ENCODE measurements around the gene PRRG1.

PRRG1 gene

GRCh38 chrX:37434362-37434761 is 85.2 kb downstream of the PRRG1 start:
- Histone ChIP-seq H3K36me3 (ENCODE audit: control insufficient read depth, insufficient read depth, low read length) (no peaks in the 10 kb centered on the region), H2AFZ (no peak overlapping the region), H3K4me1 (no peaks in the 10 kb centered on the region), H3K27ac (no peak overlapping the region), H3K27me3 (ENCODE audit: control insufficient read depth, insufficient read depth, low read length) (no peaks in the 10 kb centered on the region), H3K9me3 (ENCODE audit: control insufficient read depth, low read length) (no peaks in the 10 kb centered on the region), H3K4me3 (ENCODE audit: low read depth, low read length) (no peak overlapping the region), H3K4me2 (ENCODE audit: low read length) (no peak overlapping the region), H3K79me2 (no peaks in the 10 kb centered on the region), H3K9ac (no peak overlapping the region)
- TF ChIP-seq, protein P1, sequence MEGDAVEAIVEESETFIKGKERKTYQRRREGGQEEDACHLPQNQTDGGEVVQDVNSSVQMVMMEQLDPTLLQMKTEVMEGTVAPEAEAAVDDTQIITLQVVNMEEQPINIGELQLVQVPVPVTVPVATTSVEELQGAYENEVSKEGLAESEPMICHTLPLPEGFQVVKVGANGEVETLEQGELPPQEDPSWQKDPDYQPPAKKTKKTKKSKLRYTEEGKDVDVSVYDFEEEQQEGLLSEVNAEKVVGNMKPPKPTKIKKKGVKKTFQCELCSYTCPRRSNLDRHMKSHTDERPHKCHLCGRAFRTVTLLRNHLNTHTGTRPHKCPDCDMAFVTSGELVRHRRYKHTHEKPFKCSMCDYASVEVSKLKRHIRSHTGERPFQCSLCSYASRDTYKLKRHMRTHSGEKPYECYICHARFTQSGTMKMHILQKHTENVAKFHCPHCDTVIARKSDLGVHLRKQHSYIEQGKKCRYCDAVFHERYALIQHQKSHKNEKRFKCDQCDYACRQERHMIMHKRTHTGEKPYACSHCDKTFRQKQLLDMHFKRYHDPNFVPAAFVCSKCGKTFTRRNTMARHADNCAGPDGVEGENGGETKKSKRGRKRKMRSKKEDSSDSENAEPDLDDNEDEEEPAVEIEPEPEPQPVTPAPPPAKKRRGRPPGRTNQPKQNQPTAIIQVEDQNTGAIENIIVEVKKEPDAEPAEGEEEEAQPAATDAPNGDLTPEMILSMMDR (IDR thresholded peaks at IDR 0.05) = no peak

DNA sequence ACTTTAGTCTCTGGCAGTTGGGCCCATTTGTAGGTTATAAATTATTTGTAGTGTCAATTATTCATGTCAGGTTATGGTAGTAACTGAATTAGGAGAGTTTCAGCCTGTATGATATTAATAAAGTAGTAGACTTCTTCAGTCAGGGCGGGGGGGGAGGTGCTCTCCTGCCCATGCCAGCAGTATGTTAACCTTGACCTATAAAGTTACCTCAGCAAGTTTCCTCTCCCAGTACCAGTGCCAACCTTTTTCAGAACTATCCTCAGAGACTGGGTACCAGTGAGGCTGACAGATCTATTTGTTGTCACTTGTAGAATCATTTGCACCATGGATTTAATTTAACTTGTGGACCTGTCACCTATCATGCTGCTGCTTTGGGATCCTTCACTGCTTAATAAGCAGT is 88.0 kb downstream of the PRRG1 start:
- Histone ChIP-seq H3K9ac (no peak overlapping the region), H3K27ac (no peak overlapping the region), H3K36me3 (ENCODE audit: control insufficient read depth, insufficient read depth, low read length) (no peaks in the 10 kb centered on the region), H3K27me3 (ENCODE audit: control insufficient read depth, insufficient read depth, low read length) (no peaks in the 10 kb centered on the region), H3K4me2 (ENCODE audit: low read length) (no peak overlapping the region), H3K4me1 (no peaks in the 10 kb centered on the region), H3K79me2 (no peaks in the 10 kb centered on the region), H2AFZ (no peak overlapping the region), H3K4me3 (ENCODE audit: low read depth, low read length) (no peak overlapping the region), H3K9me3 (ENCODE audit: control insufficient read depth, low read length) (no peaks in the 10 kb centered on the region)
- TF ChIP-seq, protein P1 (IDR thresholded peaks at IDR 0.05) = no peak

DNA sequence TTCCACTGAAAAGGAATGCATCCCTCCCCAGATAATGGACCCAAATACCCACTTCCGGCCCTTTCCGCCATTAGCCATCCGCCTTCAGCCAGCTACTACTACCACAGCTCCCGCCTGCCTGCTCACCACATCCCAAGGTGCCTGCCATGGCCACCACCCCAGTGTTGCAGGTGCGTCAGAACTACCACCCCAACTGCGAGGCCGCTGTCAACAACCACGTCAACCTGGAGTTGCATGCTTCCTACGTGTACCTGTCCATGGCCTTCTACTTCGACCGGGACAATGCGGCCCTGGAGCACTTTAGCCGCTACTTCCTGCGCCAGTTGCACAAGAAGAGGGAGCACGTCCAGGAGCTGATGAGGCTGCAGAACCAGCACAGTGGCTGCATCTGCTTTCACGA is 92.2 kb downstream of the PRRG1 start:
- H3K27ac ChIP-seq = no peak overlapping the region
- no peak overlapping the region for H3K4me3 ChIP-seq (ENCODE audit: low read depth, low read length)
- no peaks in the 10 kb centered on the region for H3K4me1 ChIP-seq
- no peak overlapping the region for H3K9ac ChIP-seq
- no peaks in the 10 kb centered on the region for H3K79me2 ChIP-seq
- TF ChIP-seq, protein P1 (IDR thresholded peaks at IDR 0.05) = no peak
- no peak overlapping the region for H3K4me2 ChIP-seq (ENCODE audit: low read length)
- no peaks in the 10 kb centered on the region for H3K9me3 ChIP-seq (ENCODE audit: control insufficient read depth, low read length)
- H3K36me3 ChIP-seq (ENCODE audit: control insufficient read depth, insufficient read depth, low read length) = no peaks in the 10 kb centered on the region
- H3K27me3 ChIP-seq (ENCODE audit: control insufficient read depth, insufficient read depth, low read length) = no peaks in the 10 kb centered on the region
- H2AFZ ChIP-seq = no peak overlapping the region

GRCh38 chrX:37445182-37445581 is 96.0 kb downstream of the PRRG1 start:
- no peak overlapping the region for H3K4me3 ChIP-seq (ENCODE audit: low read depth, low read length)
- H2AFZ ChIP-seq = no peak overlapping the region
- H3K9me3 ChIP-seq (ENCODE audit: control insufficient read depth, low read length) = no peaks in the 10 kb centered on the region
- no peaks in the 10 kb centered on the region for H3K79me2 ChIP-seq
- H3K27ac ChIP-seq = no peak overlapping the region
- no peaks in the 10 kb centered on the region for H3K27me3 ChIP-seq (ENCODE audit: control insufficient read depth, insufficient read depth, low read length)
- H3K4me2 ChIP-seq (ENCODE audit: low read length) = no peak overlapping the region
- no peaks in the 10 kb centered on the region for H3K4me1 ChIP-seq
- TF ChIP-seq, protein P1 (IDR thresholded peaks at IDR 0.05) = no peak
- H3K36me3 ChIP-seq (ENCODE audit: control insufficient read depth, insufficient read depth, low read length) = no peaks in the 10 kb centered on the region
- H3K9ac ChIP-seq = no peak overlapping the region

DNA sequence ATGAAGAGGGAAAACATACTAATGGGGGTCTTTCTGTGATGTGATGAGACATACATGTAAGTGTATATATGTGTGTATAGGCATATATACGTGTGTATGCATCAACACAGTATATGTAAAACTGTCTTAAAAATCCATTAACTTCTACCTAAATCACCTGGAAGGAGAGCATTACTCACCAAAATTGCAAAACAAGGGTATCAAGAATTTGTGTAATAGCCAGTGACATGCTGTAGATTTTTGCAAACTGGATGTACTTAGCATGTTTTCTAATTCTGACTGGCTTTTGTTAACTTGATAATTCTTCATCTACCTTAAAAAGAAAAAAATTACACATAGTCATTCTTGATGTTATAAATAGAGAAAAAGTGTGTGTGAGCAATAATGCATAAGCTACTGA is 104.7 kb downstream of the PRRG1 start:
- no peaks in the 10 kb centered on the region for H3K27me3 ChIP-seq (ENCODE audit: control insufficient read depth, insufficient read depth, low read length)
- H3K27ac ChIP-seq = no peak overlapping the region
- H3K9ac ChIP-seq = no peak overlapping the region
- H3K79me2 ChIP-seq = no peaks in the 10 kb centered on the region
- TF ChIP-seq, protein P1 (IDR thresholded peaks at IDR 0.05) = no peak
- no peaks in the 10 kb centered on the region for H3K4me1 ChIP-seq
- H2AFZ ChIP-seq = no peak overlapping the region
- H3K36me3 ChIP-seq (ENCODE audit: control insufficient read depth, insufficient read depth, low read length) = no peaks in the 10 kb centered on the region
- no peaks in the 10 kb centered on the region for H3K9me3 ChIP-seq (ENCODE audit: control insufficient read depth, low read length)
- H3K4me2 ChIP-seq (ENCODE audit: low read length) = no peak overlapping the region
- H3K4me3 ChIP-seq (ENCODE audit: low read depth, low read length) = no peak overlapping the region

All from parathyroid adenoma (tissue), 2 donors.